GM12878 (cell line): Measurements from ENCODE around the gene DHRS1. TPM values are rescaled to one million over a fixed set of nuclear protein-coding genes. Genes with fewer than 3 reads are reported as not detected.

Experiments
- ATAC-seq: fragments of 200-7000 bp; cut with Tn5 transposase; 3 replicates; pipeline ENCODE4 v1.9.1; 2020; ENCODE audit warnings: mild to moderate bottlenecking, moderate library complexity
- BruUV-seq: library from RNA; stranded (reverse); fragments of 400-500 nt; replicated peaks from 2 replicates; lab custom pipeline; 2021; lab: Mats Ljungman, UMichigan
- CTCF ChIA-PET: fragments of 300-600 bp; sonication (Branson Sonifier 250); formaldehyde crosslinking; extraction: SDS; loops from one replicate; lab custom pipeline; 2021; ENCODE audit warnings: inconsistent platforms; lab: Yijun Ruan, JAX
- POLR2A ChIA-PET: fragments of 350-600 bp; formaldehyde crosslinking; extraction: SDS; loops from one replicate; lab custom pipeline; 2021; ENCODE audit warnings: inconsistent platforms; lab: Charles Lee
- RAD21 ChIA-PET: fragments of 300-600 bp; sonication (Branson Sonifier 250); formaldehyde crosslinking; loops from one replicate; lab custom pipeline; 2023; ENCODE audit warnings: antibody characterized with exemption; ENCODE audit not compliant: unreplicated experiment; lab: Charles Lee
- SMC1A ChIA-PET: fragments of 300-600 bp; sonication (Branson Sonifier 250); formaldehyde crosslinking; loops from one replicate; lab custom pipeline; 2023; ENCODE audit not compliant: unreplicated experiment, uncharacterized antibody; lab: Charles Lee
- DNase-seq: peaks from one replicate; pipeline ENCODE4 v3.0.0-alpha.2; 2011; ENCODE audit warnings: low read depth, low spot score
- FAIRE-seq: peaks from 3 replicates; lab custom pipeline; 2011; peaks lifted over from hg19 to GRCh38; lab: Jason Lieb, UNC
- H2AFZ ChIP-seq: 2 replicates; pipeline ENCODE4 v1.6.0; 2011; ENCODE audit warnings: low read depth, low read length, control low read depth; ENCODE audit not compliant: control insufficient read depth
- H3K27ac ChIP-seq: 2 replicates; pipeline ENCODE4 v1.5.1; 2011; ENCODE audit warnings: control low read depth; ENCODE audit not compliant: control insufficient read depth, insufficient read depth
- H3K27me3 ChIP-seq, 2 experiments: replicated peaks in 1 of 2; 2 replicates each; pipeline versions ENCODE4 v1.6.0 to v1.6.1; 2011; ENCODE audit warnings: low read length in 1 of 2; ENCODE audit not compliant: control insufficient read depth in 2 of 2, insufficient read depth in 2 of 2
- H3K36me3 ChIP-seq, 2 experiments: 2 replicates each; pipeline ENCODE4 v1.5.1; 2011; ENCODE audit warnings: low read length in 1 of 2; ENCODE audit not compliant: control insufficient read depth in 2 of 2, insufficient read depth in 2 of 2
- H3K4me1 ChIP-seq: 2 replicates; pipeline ENCODE4 v1.6.1; 2011; ENCODE audit warnings: mild to moderate bottlenecking, low read length, moderate library complexity, mixed read lengths; ENCODE audit not compliant: control insufficient read depth, insufficient read depth
- H3K4me2 ChIP-seq: 2 replicates; pipeline ENCODE4 v1.6.0; 2011; ENCODE audit warnings: control low read depth; ENCODE audit not compliant: control insufficient read depth, insufficient read depth
- H3K4me3 ChIP-seq: fragments of 200-600 bp; sonication (generic); 2 replicates; pipeline ENCODE4 v1.5.1; 2016
- H3K79me2 ChIP-seq: 2 replicates; pipeline ENCODE4 v1.6.0; 2011; ENCODE audit warnings: low read length; ENCODE audit not compliant: control insufficient read depth, insufficient read depth
- H3K9ac ChIP-seq: 2 replicates; pipeline ENCODE4 v1.8.0; 2011; ENCODE audit warnings: low read length, control low read depth, mixed read lengths; ENCODE audit not compliant: control insufficient read depth, insufficient read depth
- H3K9me3 ChIP-seq: replicated peaks from 3 replicates; pipeline ENCODE4 v1.5.1; 2011; ENCODE audit warnings: mild to moderate bottlenecking, low read length; ENCODE audit not compliant: control insufficient read depth, insufficient read depth
- H4K20me1 ChIP-seq: 2 replicates; pipeline ENCODE4 v1.6.0; 2011; ENCODE audit not compliant: control insufficient read depth, insufficient read depth
- CEBPB ChIP-seq, 2 experiments: fragments of 150-350 bp in 1 of 2; IDR thresholded peaks; 2 replicates each; pipeline ENCODE4 v1.6.1; 2012 to 2014; ENCODE audit warnings: low read depth in 2 of 2, low read length in 2 of 2, borderline replicate concordance in 1 of 2, inconsistent platforms in 1 of 2
- CHD4 ChIP-seq: fragments of 200-600 bp; sonication (generic); IDR thresholded peaks from 2 replicates; pipeline ENCODE4 v1.6.1; 2016; ENCODE audit warnings: mild to moderate bottlenecking
- GABPA ChIP-seq: IDR thresholded peaks from 2 replicates; pipeline ENCODE4 v1.6.1; 2014; ENCODE audit warnings: antibody characterized with exemption, low read depth, mild to moderate bottlenecking, inconsistent platforms
- HDGF ChIP-seq: fragments of 450-650 bp; IDR thresholded peaks from 2 replicates; pipeline ENCODE4 v1.6.1; 2016; ENCODE audit warnings: antibody characterized with exemption
- IKZF2 ChIP-seq, 2 experiments: fragments of 450-650 bp; IDR thresholded peaks; 2 replicates each; pipeline ENCODE4 v1.6.1; 2017; ENCODE audit warnings: mild to moderate bottlenecking in 2 of 2, moderate library complexity in 2 of 2
- LARP7 ChIP-seq: fragments of 450-650 bp; IDR thresholded peaks from 2 replicates; pipeline ENCODE4 v1.6.1; 2017; ENCODE audit warnings: mild to moderate bottlenecking
- MYB ChIP-seq: fragments of 150-350 bp; IDR thresholded peaks from 2 replicates; pipeline ENCODE4 v1.6.1; 2014; ENCODE audit warnings: mild to moderate bottlenecking, low read depth, low read length, borderline replicate concordance
- POU2F2 ChIP-seq: IDR thresholded peaks from 3 replicates; pipeline ENCODE4 v1.6.1; 2011; ENCODE audit warnings: low read depth, mild to moderate bottlenecking, low read length, borderline replicate concordance
- RB1 ChIP-seq: fragments of 450-650 bp; formaldehyde crosslinking; IDR thresholded peaks from 2 replicates; pipeline ENCODE4 v1.6.1; 2017; ENCODE audit warnings: mild to moderate bottlenecking, borderline replicate concordance
- SREBF1 ChIP-seq: IDR thresholded peaks from 2 replicates; pipeline ENCODE4 v1.6.1; 2012; ENCODE audit warnings: mild to moderate bottlenecking, low read length
- YBX1 ChIP-seq: fragments of 450-650 bp; IDR thresholded peaks from 2 replicates; pipeline ENCODE4 v1.6.1; 2016; ENCODE audit warnings: antibody characterized with exemption
- WGBS: methylation state at CpG from one replicate; pipeline ENCODE4 v1.1.6; 2016; ENCODE audit warnings: low lambda C conversion rate; ENCODE audit not compliant: insufficient replicate concordance, insufficient coverage; ENCODE audit errors: missing lambda C conversion rate; 5-methylcytosine and 5-hydroxymethylcytosine counted together
- in situ Hi-C: fragments of 300-500 bp; cut with MboI; formaldehyde crosslinking; loops from 9 replicates; pipeline ENCODE4 v1.14.3; 2018; ENCODE audit warnings: mixed read lengths
- intact Hi-C: fragments of 100-400 bp; cut with micrococcal nuclease; formaldehyde crosslinking; loops from one replicate; pipeline ENCODE4 v1.14.2; 2022; ENCODE audit not compliant: unreplicated experiment
- polyA plus RNA-seq, 11 experiments: library from polyadenylated mRNA; depleted of rRNA in 4 of 11; unstranded in 6 of 11; stranded (reverse) in 5 of 11; fragments of >200 nt; fragmentation: Nextera tagmentation in 4 of 11; fragmentation: Illumina TruSeq in 1 of 11; extraction: Ambion mirVana in 4 of 11; extraction: Trizol in 1 of 11; gene quantifications; 1 replicate in 1 of 11; 2 replicates in 10 of 11; pipeline versions ENCODE4 v1.2.1 to v1.2.3, GENCODE V29; 2011 to 2016; ENCODE audit warnings: inconsistent platforms in 2 of 11, missing spikeins in 2 of 11, low read depth in 1 of 11
- total RNA-seq, 4 experiments: library from RNA; depleted of rRNA in 3 of 4; stranded (reverse); fragments of >200 nt in 3 of 4; fragmentation: Illumina TruSeq in 1 of 4; extraction: Trizol in 1 of 4; gene quantifications; 2 replicates each; pipeline versions ENCODE4 v1.2.1 to v1.2.3, GENCODE V29; 2013 to 2021
- TF ChIP-seq, protein P1 (sequence below): fragments of 150-350 bp; IDR thresholded peaks from 2 replicates; pipeline ENCODE4 v1.6.1; 2014; ENCODE audit warnings: mild to moderate bottlenecking, low read depth, low read length
- TF ChIP-seq, protein P2 (sequence below): fragments of 450-650 bp; IDR thresholded peaks from 2 replicates; pipeline ENCODE4 v1.6.1; 2017; ENCODE audit warnings: low read depth, mild to moderate bottlenecking, moderate library complexity
- TF ChIP-seq, protein P3 (sequence below): fragments of 450-650 bp; IDR thresholded peaks from 2 replicates; pipeline ENCODE4 v1.6.1; 2016; ENCODE audit warnings: mild to moderate bottlenecking

DHRS1 gene
- total and polyA plus RNA-seq, 10 of the 15 experiments (the other 5 are each of a cell fraction or from before 2014, with no cell fraction given): 12.1 to 45.0 (median 25.7) TPM

DNA sequence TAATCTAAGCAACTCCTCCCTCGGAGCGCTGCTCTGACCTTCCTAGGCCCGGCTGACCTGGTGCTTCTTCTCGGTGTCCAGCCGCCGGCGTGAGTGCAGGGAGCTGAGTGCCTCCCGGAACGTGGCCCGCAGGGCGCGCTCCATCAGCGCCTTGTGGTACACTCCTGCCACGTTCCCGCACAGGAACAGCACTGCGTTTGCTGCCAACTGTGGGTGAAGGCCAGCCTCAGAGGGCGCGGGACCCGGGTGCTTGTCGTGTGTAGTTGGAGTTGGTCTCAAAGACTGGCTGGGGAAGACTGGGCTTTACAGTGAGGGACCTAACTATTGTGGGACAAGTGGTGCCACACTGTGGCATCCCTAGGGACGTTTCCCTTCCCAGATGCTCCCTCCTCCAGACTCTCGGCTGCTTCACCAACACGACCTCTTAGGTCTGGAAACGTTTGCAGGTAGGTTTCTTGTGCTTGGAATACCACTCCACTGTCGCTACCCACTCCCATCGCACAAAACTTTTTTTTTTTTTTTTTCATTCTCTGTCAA lies 32.2 kb upstream of the DHRS1 start:
- intact Hi-C loops (loop anchor here (1.0 to 5.0 kb wide), 2 partner anchors 36 to 88 kb away; partner anchors contain the start of gene NFATC4), in situ Hi-C loops (loop anchor here (5.0 kb wide), 1 partner anchor 101 kb away; no protein-coding TSS in a partner anchor)
- Histone ChIP-seq H3K27me3 (peaks cover 2 to 12% of the 10 kb centered on the region in 2 experiments; a peak in 3 of 4 replicates), H3K4me2 (no peak overlapping the region), H3K4me3 (no peak overlapping the region), H3K36me3 (no peaks in the 10 kb centered on the region; a peak in 1 of 4 replicates), H2AFZ (no peak overlapping the region), H3K4me1 (peaks cover 18% of the 10 kb centered on the region), H4K20me1 (no peaks in the 10 kb centered on the region), H3K9me3 (no peaks in the 10 kb centered on the region), H3K9ac (no peak overlapping the region), H3K79me2 (no peaks in the 10 kb centered on the region), H3K27ac (no peak overlapping the region)
- DNase-seq: no peak
- SMC1A ChIA-PET: interaction anchor here (0.5 to 4.9 kb wide), 9 partner anchors 21 to 1155 kb away, joined by 3 to 77 read pairs (median 5); partner anchors contain the start of genes CBLN3, CIDEB and KHNYN
- RAD21 ChIA-PET: interaction anchor here (0.6 to 5.0 kb wide), 12 partner anchors 13 to 741 kb away, joined by 3 to 141 read pairs (median 4); partner anchors contain the start of genes CBLN3, CIDEB, KHNYN and LTB4R2
- no peak for ATAC-seq
- POLR2A ChIA-PET: interaction anchor here (0.7 to 4.0 kb wide), 6 partner anchors 18 to 441 kb away, joined by 3 to 42 read pairs (median 3); partner anchors contain the start of genes CBLN3 and KHNYN
- TF ChIP-seq CEBPB (IDR thresholded peaks at IDR 0.05; ENCODE audit: borderline replicate concordance in 1 of 2, low read depth in 2 of 2, low read length in 2 of 2): no peak
- TF ChIP-seq, protein P1, sequence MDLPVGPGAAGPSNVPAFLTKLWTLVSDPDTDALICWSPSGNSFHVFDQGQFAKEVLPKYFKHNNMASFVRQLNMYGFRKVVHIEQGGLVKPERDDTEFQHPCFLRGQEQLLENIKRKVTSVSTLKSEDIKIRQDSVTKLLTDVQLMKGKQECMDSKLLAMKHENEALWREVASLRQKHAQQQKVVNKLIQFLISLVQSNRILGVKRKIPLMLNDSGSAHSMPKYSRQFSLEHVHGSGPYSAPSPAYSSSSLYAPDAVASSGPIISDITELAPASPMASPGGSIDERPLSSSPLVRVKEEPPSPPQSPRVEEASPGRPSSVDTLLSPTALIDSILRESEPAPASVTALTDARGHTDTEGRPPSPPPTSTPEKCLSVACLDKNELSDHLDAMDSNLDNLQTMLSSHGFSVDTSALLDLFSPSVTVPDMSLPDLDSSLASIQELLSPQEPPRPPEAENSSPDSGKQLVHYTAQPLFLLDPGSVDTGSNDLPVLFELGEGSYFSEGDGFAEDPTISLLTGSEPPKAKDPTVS: no peak
- no peak for TF ChIP-seq LARP7
- TF ChIP-seq, protein P2, sequence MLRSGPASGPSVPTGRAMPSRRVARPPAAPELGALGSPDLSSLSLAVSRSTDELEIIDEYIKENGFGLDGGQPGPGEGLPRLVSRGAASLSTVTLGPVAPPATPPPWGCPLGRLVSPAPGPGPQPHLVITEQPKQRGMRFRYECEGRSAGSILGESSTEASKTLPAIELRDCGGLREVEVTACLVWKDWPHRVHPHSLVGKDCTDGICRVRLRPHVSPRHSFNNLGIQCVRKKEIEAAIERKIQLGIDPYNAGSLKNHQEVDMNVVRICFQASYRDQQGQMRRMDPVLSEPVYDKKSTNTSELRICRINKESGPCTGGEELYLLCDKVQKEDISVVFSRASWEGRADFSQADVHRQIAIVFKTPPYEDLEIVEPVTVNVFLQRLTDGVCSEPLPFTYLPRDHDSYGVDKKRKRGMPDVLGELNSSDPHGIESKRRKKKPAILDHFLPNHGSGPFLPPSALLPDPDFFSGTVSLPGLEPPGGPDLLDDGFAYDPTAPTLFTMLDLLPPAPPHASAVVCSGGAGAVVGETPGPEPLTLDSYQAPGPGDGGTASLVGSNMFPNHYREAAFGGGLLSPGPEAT: 0 out of 2 replicates have a peak, but pooled peaks have one; percentile 31
- no peak for TF ChIP-seq SREBF1
- TF ChIP-seq, protein P3, sequence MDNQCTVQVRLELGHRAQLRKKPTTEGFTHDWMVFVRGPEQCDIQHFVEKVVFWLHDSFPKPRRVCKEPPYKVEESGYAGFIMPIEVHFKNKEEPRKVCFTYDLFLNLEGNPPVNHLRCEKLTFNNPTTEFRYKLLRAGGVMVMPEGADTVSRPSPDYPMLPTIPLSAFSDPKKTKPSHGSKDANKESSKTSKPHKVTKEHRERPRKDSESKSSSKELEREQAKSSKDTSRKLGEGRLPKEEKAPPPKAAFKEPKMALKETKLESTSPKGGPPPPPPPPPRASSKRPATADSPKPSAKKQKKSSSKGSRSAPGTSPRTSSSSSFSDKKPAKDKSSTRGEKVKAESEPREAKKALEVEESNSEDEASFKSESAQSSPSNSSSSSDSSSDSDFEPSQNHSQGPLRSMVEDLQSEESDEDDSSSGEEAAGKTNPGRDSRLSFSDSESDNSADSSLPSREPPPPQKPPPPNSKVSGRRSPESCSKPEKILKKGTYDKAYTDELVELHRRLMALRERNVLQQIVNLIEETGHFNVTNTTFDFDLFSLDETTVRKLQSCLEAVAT: no peak; the same call in 1 of the 2 replicates
- TF ChIP-seq MYB: no peak
- TF ChIP-seq IKZF2 (IDR thresholded peaks at IDR 0.05): peak; percentile 39 to 42; a peak in 1 of 4 replicates
- TF ChIP-seq YBX1: no peak
- TF ChIP-seq CHD4: no peak
- no peak for TF ChIP-seq POU2F2
- no peak for TF ChIP-seq HDGF
- TF ChIP-seq RB1: no peak
- no peak for TF ChIP-seq GABPA
- BruUV-seq: no TSS peak
- CTCF ChIA-PET: interaction anchor here (0.6 to 16.6 kb wide), 16 partner anchors 9 to 626 kb away, joined by 3 to 452 read pairs (median 20); partner anchors contain the start of genes CBLN3, CIDEB, KHNYN and LTB4R
- WGBS: 52% methylated on average over 26 of the region's 26 CpGs
- no peak for FAIRE-seq
